ENCODE data around the gene NSD2. TPM values are rescaled to one million over a fixed set of nuclear protein-coding genes. Genes with fewer than 3 reads are reported as not detected.
"Not testable (repeated sequence)": the region's sequence is repeated elsewhere in the genome, so short reads cannot be mapped to it uniquely, and the experiment has no call there.

The NSD2 gene
- total RNA-seq, 1 donor from 2014 or later = 32.6 TPM

- intact Hi-C loops (cut with DNase I); DNase-seq; ATAC-seq (ENCODE audit: poor library complexity): not testable (repeated sequence)
These were observed 40.1 kb downstream of the NSD2 start for GRCh38 chr4:1911316-1911715.

GRCh38 chr4:1922821-1923220, 51.6 kb downstream of the NSD2 start:
- ATAC-seq (ENCODE audit: poor library complexity) (no peak), DNase-seq (no peak)
- intact Hi-C loops (cut with DNase I) = no loop called here

DNA sequence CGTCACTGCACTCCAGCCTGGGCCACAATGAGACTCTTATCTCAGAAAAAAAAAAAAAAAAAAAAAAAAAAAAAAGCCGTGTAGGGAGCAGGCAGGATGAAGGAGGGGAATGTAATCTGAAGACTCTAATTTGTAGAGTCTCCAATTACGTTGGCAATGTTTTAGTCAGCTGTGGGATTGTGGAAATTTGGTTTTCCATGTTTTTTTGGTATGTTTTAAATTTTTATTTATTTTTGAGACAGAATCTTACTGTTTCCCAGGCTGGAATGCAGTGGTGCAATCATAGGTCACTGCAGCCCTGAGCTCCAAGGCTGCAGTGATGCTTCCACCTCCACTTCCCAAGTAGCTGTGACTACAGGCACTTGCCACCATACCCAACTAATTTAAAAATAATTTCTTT, 56.5 kb downstream of the NSD2 start:
- no peak for ATAC-seq (ENCODE audit: poor library complexity)

DNA sequence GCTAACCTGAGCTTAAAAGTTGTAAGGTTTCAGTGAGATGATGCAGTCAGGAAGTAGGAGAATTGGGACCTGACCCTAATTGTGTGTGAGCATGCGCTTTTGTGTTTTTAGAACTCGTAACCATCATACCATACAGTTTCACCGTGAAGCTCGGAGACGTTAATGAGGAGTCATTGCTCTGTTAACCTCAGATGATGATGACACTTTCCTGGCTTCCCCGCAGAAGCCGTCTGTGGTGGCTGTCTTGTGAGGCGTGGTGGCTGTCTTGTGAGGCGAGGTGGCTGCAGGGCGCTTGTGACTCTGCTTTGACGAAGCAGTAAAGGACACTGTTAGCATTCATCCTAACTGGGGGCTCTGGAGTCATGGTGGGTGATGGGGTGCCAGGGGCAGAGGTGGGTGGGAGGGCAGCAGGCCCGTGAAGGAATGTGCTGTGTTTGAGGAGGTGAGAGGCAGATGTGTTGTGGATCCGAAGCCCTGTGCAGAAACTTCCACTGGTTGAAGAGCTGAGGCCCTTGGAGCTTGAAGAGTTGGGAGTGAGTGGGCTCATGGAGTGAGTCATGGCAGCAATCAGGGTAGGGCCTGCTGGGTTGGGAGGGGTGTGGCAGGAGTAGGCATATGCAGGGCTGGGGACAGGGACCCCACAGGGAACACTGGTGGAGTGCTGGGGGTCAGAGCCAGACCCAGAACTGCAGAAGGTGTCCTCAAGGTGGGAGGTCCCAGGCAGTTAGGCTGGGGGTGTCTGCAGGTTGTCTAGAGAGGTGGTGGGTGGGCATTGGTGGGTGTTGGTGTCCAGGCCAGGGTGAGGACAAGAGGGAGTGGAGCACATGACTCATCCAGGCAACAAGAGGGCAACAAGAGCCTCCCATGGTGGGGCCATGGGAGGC, 57.4 kb downstream of the NSD2 start:
- intact Hi-C loops (cut with DNase I) = no loop called here
- ATAC-seq (ENCODE audit: poor library complexity) = no peak
- no peak for DNase-seq

More for the DNA sequence above, 56.5 kb downstream of the NSD2 start:
- intact Hi-C loops (cut with DNase I) = no loop called here
- no peak for DNase-seq

DNA sequence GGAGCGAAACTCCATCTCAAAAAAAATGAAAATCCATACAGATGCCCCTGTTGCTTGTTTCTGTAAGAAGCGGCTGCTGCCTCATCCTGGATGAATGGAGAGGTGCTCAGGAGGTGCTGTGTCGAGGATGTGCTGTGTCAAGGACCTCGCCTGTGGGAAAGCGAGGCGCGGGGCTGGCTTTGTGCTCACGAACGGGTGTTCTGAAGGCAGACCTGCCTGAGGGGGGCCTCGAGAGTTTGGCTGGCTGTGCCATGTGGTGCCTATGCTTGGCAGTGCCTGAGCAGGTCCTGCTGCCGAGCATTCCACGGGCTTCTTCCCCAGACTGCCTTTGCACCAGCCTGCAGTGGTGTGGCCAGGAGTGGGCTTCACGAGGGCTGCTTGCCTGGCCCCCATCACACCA, 61.5 kb downstream of the NSD2 start:
- no peak for DNase-seq
- intact Hi-C loops (cut with DNase I) = no loop called here
- ATAC-seq (ENCODE audit: poor library complexity) = no peak

DNA sequence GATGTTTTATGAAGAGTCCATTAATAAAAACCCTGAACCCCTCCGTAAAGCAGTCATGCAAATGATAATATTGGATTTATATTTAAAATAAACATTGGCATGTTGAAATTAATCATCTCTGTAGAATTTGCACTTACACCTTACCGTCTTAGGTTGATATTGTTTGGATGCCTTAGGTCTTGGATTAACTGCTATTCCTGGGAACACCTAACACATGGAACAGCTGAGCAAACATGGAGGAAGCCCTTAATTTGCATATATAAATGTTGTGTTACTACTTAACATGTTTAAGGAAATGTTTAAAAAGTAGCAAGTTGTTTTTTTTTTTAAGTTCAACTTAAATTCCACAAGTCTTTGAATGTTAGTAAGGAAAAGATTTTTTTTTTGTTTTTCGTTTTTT, 62.5 kb downstream of the NSD2 start:
- intact Hi-C loops (cut with DNase I) = no loop called here
- DNase-seq (no peak), ATAC-seq (ENCODE audit: poor library complexity) (no peak)

DNA sequence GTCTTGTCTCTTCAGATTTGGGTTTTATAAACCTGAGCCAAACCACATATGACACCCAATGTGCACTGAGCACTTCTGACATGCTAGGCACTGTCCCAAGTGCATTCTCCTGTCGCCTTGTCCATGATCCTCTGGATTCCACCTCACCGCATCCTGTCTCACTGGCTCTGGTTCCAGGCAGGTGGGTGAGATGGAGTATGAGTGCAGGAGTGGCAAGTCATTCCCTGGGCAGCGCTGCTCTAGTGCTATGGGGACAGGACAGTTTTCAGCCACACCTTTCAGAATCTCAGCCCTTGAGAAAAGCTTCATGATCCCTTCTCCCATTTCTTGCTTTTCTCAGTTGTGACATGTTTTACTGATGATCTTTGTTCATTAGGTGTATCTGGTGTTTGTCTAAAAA, 66.4 kb downstream of the NSD2 start:
- DNase-seq = no peak
- intact Hi-C loops (cut with DNase I) = no loop called here
- no peak for ATAC-seq (ENCODE audit: poor library complexity)

DNA sequence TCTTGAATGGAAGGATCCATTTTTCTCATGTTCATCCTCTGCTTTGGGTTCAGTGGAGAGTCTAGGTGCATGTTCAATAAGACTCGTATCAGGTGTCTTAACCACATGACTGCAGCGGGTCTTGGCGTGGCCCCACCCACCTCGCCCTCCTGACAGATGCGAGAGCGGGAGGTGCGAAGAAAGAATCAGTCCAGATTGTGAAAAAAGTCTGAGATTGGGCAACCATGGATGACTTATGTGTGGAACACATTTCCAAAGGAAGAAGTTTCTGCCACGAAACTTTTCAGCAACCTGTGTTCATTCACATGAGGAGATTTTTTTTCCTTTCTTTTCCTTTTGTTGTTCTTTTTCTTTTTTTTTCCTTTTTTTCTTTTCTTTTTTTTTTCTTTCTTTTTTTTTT, 66.8 kb downstream of the NSD2 start:
- intact Hi-C loops (cut with DNase I) = no loop called here
- ATAC-seq (ENCODE audit: poor library complexity) (no peak), DNase-seq (no peak)

DNA sequence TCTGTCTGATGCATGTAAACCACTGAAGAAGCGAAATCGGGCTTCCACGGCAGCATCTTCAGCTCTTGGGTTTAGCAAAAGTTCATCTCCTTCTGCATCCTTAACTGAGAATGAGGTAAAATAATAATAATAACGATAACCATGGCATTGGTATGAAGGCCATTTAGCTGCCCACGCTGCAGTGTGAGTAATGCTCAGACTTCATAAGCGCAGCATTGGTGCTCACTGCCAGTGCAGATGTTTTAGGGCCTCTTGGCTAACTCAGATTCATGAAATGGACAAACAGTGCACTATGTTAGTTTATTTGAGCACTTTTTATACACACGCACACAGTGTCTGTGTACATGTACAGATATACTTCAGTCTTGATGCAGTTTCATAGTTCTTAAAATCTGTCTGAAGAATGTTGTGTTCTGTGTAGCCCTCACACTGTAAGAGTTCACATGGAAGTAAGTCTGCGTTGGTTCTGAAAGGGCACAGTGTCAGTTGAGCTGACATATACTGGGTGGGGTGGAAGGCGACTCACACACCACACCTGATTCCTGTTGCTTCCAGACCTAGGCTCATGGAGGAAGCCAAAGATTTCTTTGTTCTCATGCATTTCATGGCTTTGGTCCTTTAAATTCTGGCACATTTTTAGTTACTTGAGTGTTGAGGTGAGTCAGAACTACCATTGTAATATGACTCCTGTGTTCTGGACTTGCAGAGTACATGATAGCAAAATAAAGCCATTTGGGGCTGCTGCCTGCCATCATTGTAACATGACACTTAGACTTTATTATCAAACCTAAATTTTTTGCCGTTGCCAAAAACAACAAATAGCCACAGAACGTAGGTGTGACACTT, 68.7 kb downstream of the NSD2 start:
- intact Hi-C loops (cut with DNase I) = no loop called here
- DNase-seq (no peak), ATAC-seq (ENCODE audit: poor library complexity) (peak; percentile 87)

- intact Hi-C loops (cut with DNase I) = no loop called here
- DNase-seq (no peak), ATAC-seq (ENCODE audit: poor library complexity) (peak; percentile 22)
These were observed 69.4 kb downstream of the NSD2 start for GRCh38 chr4:1940566-1940965.

- intact Hi-C loops (cut with DNase I) = no loop called here
- ATAC-seq (ENCODE audit: poor library complexity) (no peak), DNase-seq (no peak)
These were observed 72.7 kb downstream of the NSD2 start for GRCh38 chr4:1943928-1944327.

GRCh38 chr4:1945124-1945895, 74.1 kb downstream of the NSD2 start:
- ATAC-seq (ENCODE audit: poor library complexity) (no peak), DNase-seq (no peak)
- intact Hi-C loops (cut with DNase I) = no loop called here

- no peak for DNase-seq
- no peak for ATAC-seq (ENCODE audit: poor library complexity)
- intact Hi-C loops (cut with DNase I) = no loop called here
These were observed 74.7 kb downstream of the NSD2 start for GRCh38 chr4:1945912-1946311.

DNA sequence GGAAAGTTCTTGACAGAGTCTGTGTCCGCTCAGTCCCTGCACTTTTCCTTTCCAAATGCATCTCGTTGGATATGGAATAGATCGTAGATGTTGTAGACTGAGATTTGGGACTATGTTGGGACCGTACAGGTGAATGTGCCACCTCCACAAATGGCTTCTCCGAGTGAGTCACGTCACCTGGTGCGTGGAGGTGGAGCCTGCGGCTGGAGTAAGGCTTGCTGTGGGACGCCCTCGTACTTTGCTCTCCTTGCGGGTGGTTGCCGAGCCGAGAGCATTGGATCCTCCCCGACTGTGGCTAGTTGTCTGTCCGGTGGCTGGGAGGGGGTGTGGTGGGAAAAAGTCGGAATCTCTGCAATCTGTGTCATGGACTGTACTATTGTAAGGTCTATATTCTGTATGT, 77.0 kb downstream of the NSD2 start:
- ATAC-seq (ENCODE audit: poor library complexity) (no peak), DNase-seq (no peak)
- intact Hi-C loops (cut with DNase I) = no loop called here

DNA sequence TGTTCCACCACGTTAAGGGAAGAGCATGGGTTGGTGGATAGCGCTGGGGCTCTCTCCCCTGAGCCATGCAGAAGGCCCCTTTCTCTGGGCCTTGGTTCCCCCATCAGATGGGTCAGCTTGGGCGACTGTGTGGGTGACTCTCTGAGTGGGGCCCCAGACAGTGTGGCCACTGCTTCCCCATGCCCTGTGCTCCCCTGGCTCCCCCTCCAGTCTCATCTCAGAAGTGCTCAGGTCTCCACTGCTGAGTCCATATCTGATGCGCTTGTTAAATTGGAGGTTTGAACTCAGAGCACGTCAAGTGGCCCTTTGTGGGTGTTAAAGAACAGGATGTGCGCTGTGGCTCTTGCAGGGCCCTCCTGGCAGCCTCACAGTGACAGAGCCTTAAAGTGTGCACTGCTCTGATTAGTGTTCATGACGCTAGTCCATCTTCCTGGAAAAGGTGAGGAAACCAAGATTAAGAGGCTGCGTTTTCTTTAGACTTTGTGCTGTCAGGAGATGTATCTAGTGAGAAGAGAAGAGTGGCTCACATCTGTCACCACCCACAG, 77.8 kb downstream of the NSD2 start:
- DNase-seq (no peak), ATAC-seq (ENCODE audit: poor library complexity) (peak; percentile 18)
- intact Hi-C loops (cut with DNase I) = no loop called here

DNA sequence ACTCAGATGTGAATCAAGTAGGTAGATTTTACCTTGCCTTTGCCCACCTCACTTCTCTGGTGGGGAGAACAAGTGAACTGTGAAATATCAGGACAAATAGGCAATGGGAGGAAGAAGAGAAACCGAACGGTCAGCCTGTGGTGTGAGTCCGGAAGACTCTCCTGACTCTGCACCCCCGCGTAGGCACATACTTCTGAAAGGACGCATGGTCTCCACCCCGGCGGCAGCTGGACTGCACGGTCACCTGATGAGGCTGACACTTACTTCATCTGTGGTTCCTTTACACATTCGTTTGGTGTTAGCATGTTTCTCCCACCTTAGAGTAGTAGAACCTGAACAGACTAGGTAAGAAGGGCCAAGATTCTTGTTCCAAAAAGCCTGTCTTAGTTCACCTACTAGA, 79.2 kb downstream of the NSD2 start:
- ATAC-seq (ENCODE audit: poor library complexity) (no peak), DNase-seq (no peak)
- intact Hi-C loops (cut with DNase I) = no loop called here

GRCh38 chr4:1952058-1952700, 81.0 kb downstream of the NSD2 start:
- DNase-seq (no peak), ATAC-seq (ENCODE audit: poor library complexity) (no peak)
- intact Hi-C loops (cut with DNase I) = no loop called here

DNA sequence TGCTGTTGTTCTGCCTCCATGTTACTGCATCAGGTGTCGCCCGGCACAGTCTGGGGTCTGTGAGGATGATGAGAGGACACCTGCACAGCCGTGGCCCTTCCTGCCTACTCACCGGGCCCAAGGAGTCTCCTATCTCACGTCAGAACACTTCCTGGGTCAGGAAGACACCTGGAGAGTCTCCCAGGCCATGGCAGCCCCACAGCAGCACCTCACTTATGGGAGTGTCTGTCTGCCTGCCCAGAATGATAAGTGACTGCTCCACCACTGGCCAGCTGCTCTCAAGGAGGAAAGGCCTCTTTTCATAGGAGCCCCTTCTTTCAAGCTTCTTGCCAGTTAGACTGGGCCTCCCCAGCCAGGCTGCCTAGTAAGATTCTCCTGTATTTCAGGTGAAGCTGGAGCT, 81.5 kb downstream of the NSD2 start:
- ATAC-seq (ENCODE audit: poor library complexity) = no peak
- intact Hi-C loops (cut with DNase I) = no loop called here
- DNase-seq = no peak

- no peak for ATAC-seq (ENCODE audit: poor library complexity)
- intact Hi-C loops (cut with DNase I) = no loop called here
- no peak for DNase-seq
These were observed 82.1 kb downstream of the NSD2 start for GRCh38 chr4:1953335-1953734.
